ENCODE measurements around the gene TES.

TES gene

GRCh38 chr7:116219834-116220233, 9.5 kb downstream of the TES start:
- DNase-seq (ENCODE audit: low read depth) = no peak

GRCh38 chr7:116222501-116222900, 12.2 kb downstream of the TES start:
- no peak for DNase-seq (ENCODE audit: low read depth)

GRCh38 chr7:116223588-116223987, 13.2 kb downstream of the TES start:
- DNase-seq (ENCODE audit: low read depth) = no peak

- no peak for DNase-seq (ENCODE audit: low read depth)
Measured at GRCh38 chr7:116224492-116225098, 14.3 kb downstream of the TES start.

- no peak for DNase-seq (ENCODE audit: low read depth)
Measured at GRCh38 chr7:116225860-116226259, 15.5 kb downstream of the TES start.

GRCh38 chr7:116226664-116227063, 16.3 kb downstream of the TES start:
- DNase-seq (ENCODE audit: low read depth) = no peak

GRCh38 chr7:116227678-116228239, 17.4 kb downstream of the TES start:
- DNase-seq (ENCODE audit: low read depth) = peak; percentile 79

- DNase-seq (ENCODE audit: low read depth) = no peak
Measured at GRCh38 chr7:116228241-116228640, 17.9 kb downstream of the TES start.

- DNase-seq (ENCODE audit: low read depth) = no peak
Measured at GRCh38 chr7:116229366-116229765, 19.0 kb downstream of the TES start.

- DNase-seq (ENCODE audit: low read depth) = no peak
Measured at GRCh38 chr7:116230191-116231005, 20.1 kb downstream of the TES start.

- no peak for DNase-seq (ENCODE audit: low read depth)
Measured at GRCh38 chr7:116231543-116231942, 21.2 kb downstream of the TES start.

- no peak for DNase-seq (ENCODE audit: low read depth)
Measured at GRCh38 chr7:116231949-116232348, 21.6 kb downstream of the TES start.

GRCh38 chr7:116232350-116232749, 22.0 kb downstream of the TES start:
- no peak for DNase-seq (ENCODE audit: low read depth)

GRCh38 chr7:116232920-116233319, 22.6 kb downstream of the TES start:
- no peak for DNase-seq (ENCODE audit: low read depth)

GRCh38 chr7:116234517-116235200, 24.3 kb downstream of the TES start:
- no peak for DNase-seq (ENCODE audit: low read depth)

- no peak for DNase-seq (ENCODE audit: low read depth)
Measured at GRCh38 chr7:116235380-116235779, 25.0 kb downstream of the TES start.

- no peak for DNase-seq (ENCODE audit: low read depth)
Measured at GRCh38 chr7:116236020-116236630, 25.8 kb downstream of the TES start.

- DNase-seq (ENCODE audit: low read depth) = no peak
Measured at GRCh38 chr7:116239020-116239419, 28.7 kb downstream of the TES start.

- DNase-seq (ENCODE audit: low read depth) = no peak
Measured at GRCh38 chr7:116239434-116239833, 29.1 kb downstream of the TES start.

GRCh38 chr7:116240024-116240668, 29.8 kb downstream of the TES start:
- no peak for DNase-seq (ENCODE audit: low read depth)

- DNase-seq (ENCODE audit: low read depth) = no peak
Measured at GRCh38 chr7:116241291-116241690, 31.0 kb downstream of the TES start.

- DNase-seq (ENCODE audit: low read depth) = no peak
Measured at GRCh38 chr7:116242178-116242577, 31.8 kb downstream of the TES start.

Measured in GM04503 (cell line).